CD4-positive, alpha-beta T cell (primary cell): ENCODE data around the gene HSPA1B. TPM values are rescaled to one million over a fixed set of nuclear protein-coding genes. Genes with fewer than 3 reads are reported as not detected.
A peak's percentile ranks its signal among the peaks of the same experiment; 100 is the strongest.

Experiments used
- ATAC-seq: fragments of 200-7000 bp; cut with Tn5 transposase; one replicate; pipeline ENCODE4 v1.10.0; 2022; ENCODE audit warnings: mild to moderate bottlenecking; ENCODE audit not compliant: poor library complexity
- CTCF ChIA-PET: fragments of 350-600 bp; sonication (Branson Sonifier 250); formaldehyde crosslinking; loops from one replicate; lab custom pipeline; 2021; ENCODE audit warnings: antibody characterized with exemption, inconsistent platforms; lab: Charles Lee
- POLR2A ChIA-PET: fragments of 350-600 bp; sonication (Branson Sonifier 250); formaldehyde crosslinking; loops from one replicate; lab custom pipeline; 2021; ENCODE audit warnings: antibody characterized with exemption, inconsistent platforms; lab: Charles Lee
- DNase-seq, 14 experiments: peaks; one replicate each; pipeline ENCODE4 v3.0.0-alpha.2; 2013 to 2020; ENCODE audit warnings: mixed read lengths in 2 of 14
- H3K27ac ChIP-seq, 2 donors: one replicate each; pipeline versions ENCODE4 v1.5.1 to v1.7.0; 2013; ENCODE audit warnings: low read length in 2 of 2, low read depth in 1 of 2, mild to moderate bottlenecking in 1 of 2
- H3K27me3 ChIP-seq, 2 experiments: 1 replicate in 1 of 2; 2 replicates in 1 of 2; pipeline versions ENCODE4 v1.6.1 to v1.7.0; 2013; ENCODE audit warnings: low read length in 2 of 2, control low read depth in 1 of 2, mild to moderate bottlenecking in 1 of 2, moderate library complexity in 1 of 2; ENCODE audit not compliant: insufficient read depth in 2 of 2, control insufficient read depth in 1 of 2
- H3K36me3 ChIP-seq: one replicate; pipeline ENCODE4 v1.6.1; 2013; ENCODE audit warnings: low read length, control low read depth; ENCODE audit not compliant: insufficient read depth
- H3K4me1 ChIP-seq: one replicate; pipeline ENCODE4 v1.6.1; 2013; ENCODE audit warnings: low read length, control low read depth; ENCODE audit not compliant: insufficient read depth
- H3K4me3 ChIP-seq: one replicate; pipeline ENCODE4 v1.5.1; 2013; ENCODE audit warnings: mild to moderate bottlenecking, low read length, moderate library complexity
- H3K9me3 ChIP-seq, 2 experiments: 1 replicate in 1 of 2; 2 replicates in 1 of 2; pipeline versions ENCODE4 v1.6.1 to v1.7.0; 2013; ENCODE audit warnings: low read length in 2 of 2, mild to moderate bottlenecking in 2 of 2, control low read depth in 1 of 2, moderate library complexity in 1 of 2; ENCODE audit not compliant: control insufficient read depth in 1 of 2, insufficient read depth in 1 of 2
- H3K27ac Mint-ChIP-seq: one replicate; pipeline ENCODE4 v1.8.0; 2020; ENCODE audit warnings: mixed read lengths
- H3K27me3 Mint-ChIP-seq: one replicate; pipeline ENCODE4 v1.8.0; 2021; ENCODE audit warnings: mixed read lengths
- H3K36me3 Mint-ChIP-seq: one replicate; pipeline ENCODE4 v1.8.0; 2021; ENCODE audit warnings: low read depth, mixed read lengths
- H3K4me1 Mint-ChIP-seq: one replicate; pipeline ENCODE4 v1.8.0; 2021; ENCODE audit warnings: low read depth, mixed read lengths
- H3K4me3 Mint-ChIP-seq: one replicate; pipeline ENCODE4 v1.8.0; 2020; ENCODE audit warnings: mild to moderate bottlenecking, mixed read lengths
- H3K9me3 Mint-ChIP-seq: one replicate; pipeline ENCODE4 v1.8.0; 2020; ENCODE audit warnings: mixed read lengths
- CTCF ChIP-seq: fragments of 200-600 bp; IDR thresholded peaks from one replicate; pipeline ENCODE4 v1.8.0; 2022; ENCODE audit warnings: antibody characterized with exemption, mild to moderate bottlenecking
- intact Hi-C, 2 experiments: fragments of 100-400 bp; cut with DNase I in 1 of 2; cut with micrococcal nuclease in 1 of 2; formaldehyde crosslinking; loops; one replicate each; pipeline versions ENCODE4 v1.15.1 to v1.9.0; 2023 to 2025; cut with DNase I, micrococcal nuclease
- total RNA-seq, 174 experiments: library from RNA in 2 of 174; stranded (reverse) in 2 of 174; gene quantifications; one replicate each; pipeline ENCODE4 v1.2.3 and lab custom pipeline; 2021 to 2026

The HSPA1B gene
- total RNA-seq, 2 experiments from 2014 or later = 8.3 to 9.8 TPM

GRCh38 chr6:31859923-31860322 is 32.4 kb downstream of the HSPA1B start:
- Mint-ChIP-seq H3K9me3 (no peaks in the 10 kb centered on the region), H3K27ac (no peak overlapping the region), H3K4me3 (peak overlapping the region; percentile 69), H3K27me3 (no peaks in the 10 kb centered on the region), H3K4me1 (peaks cover 28% of the 10 kb centered on the region), H3K36me3 (peaks cover 41% of the 10 kb centered on the region)
- DNase-seq = no peak
- Histone ChIP-seq H3K4me1 (peaks cover 35% of the 10 kb centered on the region), H3K9me3 (no peaks in the 10 kb centered on the region), H3K27ac (no peak overlapping the region), H3K36me3 (peaks cover 39% of the 10 kb centered on the region), H3K27me3 (no peaks in the 10 kb centered on the region), H3K4me3 (no peak overlapping the region)
- intact Hi-C loops = loop anchor here in 1 of 2 experiments (2.0 to 10.0 kb wide), 2 partner anchors 37 to 1435 kb away; partner anchors contain the start of genes EHMT2 and RGL2
- ATAC-seq = no peak
- POLR2A ChIA-PET = interaction anchor here (1.0 kb wide), 1 partner anchor 24 kb away, joined by 4 read pairs; no protein-coding TSS in a partner anchor
- TF ChIP-seq CTCF = no peak
- CTCF ChIA-PET = no interaction called here

GRCh38 chr6:31860349-31860748 is 32.8 kb downstream of the HSPA1B start:
- ChIA-PET POLR2A (no interaction called here), CTCF (no interaction called here)
- no peaks in the 10 kb centered on the region for H3K9me3 ChIP-seq
- H3K4me1 ChIP-seq = peaks cover 37% of the 10 kb centered on the region
- ATAC-seq (no peak), DNase-seq (no peak)
- H3K4me3 ChIP-seq = no peak overlapping the region
- H3K27ac ChIP-seq = no peak overlapping the region
- peaks cover 41% of the 10 kb centered on the region for H3K36me3 Mint-ChIP-seq
- no peaks in the 10 kb centered on the region for H3K27me3 ChIP-seq
- intact Hi-C loops = loop anchor here in 1 of 2 experiments (2.0 to 10.0 kb wide), 2 partner anchors 36 to 1434 kb away; partner anchors contain the start of genes EHMT2 and RGL2
- H3K27ac Mint-ChIP-seq = no peak overlapping the region
- no peaks in the 10 kb centered on the region for H3K9me3 Mint-ChIP-seq
- no peak overlapping the region for H3K4me3 Mint-ChIP-seq
- H3K4me1 Mint-ChIP-seq = peaks cover 28% of the 10 kb centered on the region
- H3K27me3 Mint-ChIP-seq = no peaks in the 10 kb centered on the region
- TF ChIP-seq CTCF = no peak
- peaks cover 39% of the 10 kb centered on the region for H3K36me3 ChIP-seq

GRCh38 chr6:31861150-31861549 is 33.6 kb downstream of the HSPA1B start:
- H3K4me3 ChIP-seq = no peak overlapping the region
- peak overlapping the region; percentile 88 for H3K4me3 Mint-ChIP-seq
- intact Hi-C loops = loop anchor here in 1 of 2 experiments (2.0 to 10.0 kb wide), 2 partner anchors 36 to 1434 kb away; partner anchors contain the start of genes EHMT2 and RGL2
- H3K27ac ChIP-seq = no peak overlapping the region
- POLR2A ChIA-PET = no interaction called here
- no peaks in the 10 kb centered on the region for H3K9me3 Mint-ChIP-seq
- TF ChIP-seq CTCF = no peak
- peaks cover 37% of the 10 kb centered on the region for H3K4me1 ChIP-seq
- H3K27me3 Mint-ChIP-seq = no peaks in the 10 kb centered on the region
- H3K27ac Mint-ChIP-seq = peak overlapping the region; percentile 91
- H3K9me3 ChIP-seq = no peaks in the 10 kb centered on the region
- DNase-seq = no peak
- CTCF ChIA-PET = no interaction called here
- no peaks in the 10 kb centered on the region for H3K27me3 ChIP-seq
- peaks cover 41% of the 10 kb centered on the region for H3K36me3 Mint-ChIP-seq
- H3K4me1 Mint-ChIP-seq = peaks cover 28% of the 10 kb centered on the region
- peaks cover 39% of the 10 kb centered on the region for H3K36me3 ChIP-seq
- ATAC-seq = no peak
